Astrocyte (in vitro differentiated cells and primary cell): Measurements from ENCODE around the gene ATP13A2. TPM values are rescaled to one million over a fixed set of nuclear protein-coding genes. Genes with fewer than 3 reads are reported as not detected.

ENCODE experiments used
- DNase-seq: peaks from one replicate; pipeline ENCODE4 v3.0.0-alpha.2; 2010; ENCODE audit warnings: low read depth
- FAIRE-seq: peaks from 2 replicates; lab custom pipeline; 2011; peaks lifted over from hg19 to GRCh38; lab: Jason Lieb, UNC
- H2AFZ ChIP-seq: 2 replicates; pipeline ENCODE4 v1.6.0; 2012; ENCODE audit warnings: low read depth, low read length, inconsistent platforms
- H3K27ac ChIP-seq: 2 replicates; pipeline ENCODE4 v1.5.1; 2011; ENCODE audit warnings: low read depth, low read length, inconsistent platforms
- H3K27me3 ChIP-seq: 2 replicates; pipeline ENCODE4 v1.6.0; 2011; ENCODE audit warnings: low read length, inconsistent platforms; ENCODE audit not compliant: insufficient read depth
- H3K36me3 ChIP-seq: 2 replicates; pipeline ENCODE4 v1.5.1; 2011; ENCODE audit warnings: low read length, inconsistent platforms; ENCODE audit not compliant: insufficient read depth
- H3K4me1 ChIP-seq: 2 replicates; pipeline ENCODE4 v1.5.1; 2011; ENCODE audit warnings: low read length, inconsistent platforms; ENCODE audit not compliant: insufficient read depth
- H3K4me2 ChIP-seq: 2 replicates; pipeline ENCODE4 v1.6.0; 2012; ENCODE audit warnings: low read length, inconsistent platforms
- H3K4me3 ChIP-seq: 2 replicates; pipeline ENCODE4 v1.5.1; 2011; ENCODE audit warnings: low read depth, mild to moderate bottlenecking, low read length, inconsistent platforms; ENCODE audit not compliant: insufficient read depth
- H3K79me2 ChIP-seq: 2 replicates; pipeline ENCODE4 v1.6.0; 2012; ENCODE audit warnings: mild to moderate bottlenecking, low read length, inconsistent platforms; ENCODE audit not compliant: insufficient read depth
- H3K9ac ChIP-seq: 2 replicates; pipeline ENCODE4 v1.6.0; 2012; ENCODE audit warnings: mild to moderate bottlenecking, low read length, inconsistent platforms
- H3K9me3 ChIP-seq: 2 replicates; pipeline ENCODE4 v1.5.1; 2012; ENCODE audit warnings: low read depth, mild to moderate bottlenecking, low read length, inconsistent platforms; ENCODE audit not compliant: insufficient read depth
- H4K20me1 ChIP-seq: 2 replicates; pipeline ENCODE4 v1.6.0; 2012; ENCODE audit warnings: low read length, inconsistent platforms; ENCODE audit not compliant: insufficient read depth
- H3K27ac Mint-ChIP-seq: one replicate; pipeline ENCODE4 v1.8.0; 2021; ENCODE audit warnings: mild to moderate bottlenecking, mixed read lengths; ENCODE audit not compliant: unreplicated experiment
- H3K27me3 Mint-ChIP-seq: one replicate; pipeline ENCODE4 v1.8.0; 2021; ENCODE audit warnings: low read depth, mixed read lengths; ENCODE audit not compliant: unreplicated experiment
- H3K36me3 Mint-ChIP-seq: one replicate; pipeline ENCODE4 v1.8.0; 2021; ENCODE audit warnings: low read depth, mixed read lengths; ENCODE audit not compliant: unreplicated experiment
- H3K4me1 Mint-ChIP-seq: one replicate; pipeline ENCODE4 v1.8.0; 2021; ENCODE audit warnings: low read depth, mixed read lengths; ENCODE audit not compliant: unreplicated experiment
- H3K4me3 Mint-ChIP-seq: one replicate; pipeline ENCODE4 v1.8.0; 2021; ENCODE audit warnings: mild to moderate bottlenecking, moderate library complexity, mixed read lengths; ENCODE audit not compliant: unreplicated experiment
- H3K9me3 Mint-ChIP-seq: one replicate; pipeline ENCODE4 v1.8.0; 2021; ENCODE audit warnings: mild to moderate bottlenecking, mixed read lengths; ENCODE audit not compliant: unreplicated experiment
- EZH2 ChIP-seq: IDR thresholded peaks from 2 replicates; pipeline ENCODE4 v1.6.1; 2012; ENCODE audit warnings: mild to moderate bottlenecking, low read length, inconsistent platforms; ENCODE audit not compliant: insufficient read depth
- total RNA-seq: library from RNA; stranded (reverse); gene quantifications from 2 replicates; pipeline ENCODE4 v1.2.1, GENCODE V29; 2021
- TF ChIP-seq, protein P1 (sequence below): IDR thresholded peaks from 2 replicates; pipeline ENCODE4 v1.5.1; 2011; ENCODE audit warnings: low read depth, mild to moderate bottlenecking, inconsistent platforms, low read length, moderate library complexity; ENCODE audit not compliant: insufficient read depth

Gene ATP13A2
- total RNA-seq, 1 donor from 2014 or later = 67.8 TPM

DNA sequence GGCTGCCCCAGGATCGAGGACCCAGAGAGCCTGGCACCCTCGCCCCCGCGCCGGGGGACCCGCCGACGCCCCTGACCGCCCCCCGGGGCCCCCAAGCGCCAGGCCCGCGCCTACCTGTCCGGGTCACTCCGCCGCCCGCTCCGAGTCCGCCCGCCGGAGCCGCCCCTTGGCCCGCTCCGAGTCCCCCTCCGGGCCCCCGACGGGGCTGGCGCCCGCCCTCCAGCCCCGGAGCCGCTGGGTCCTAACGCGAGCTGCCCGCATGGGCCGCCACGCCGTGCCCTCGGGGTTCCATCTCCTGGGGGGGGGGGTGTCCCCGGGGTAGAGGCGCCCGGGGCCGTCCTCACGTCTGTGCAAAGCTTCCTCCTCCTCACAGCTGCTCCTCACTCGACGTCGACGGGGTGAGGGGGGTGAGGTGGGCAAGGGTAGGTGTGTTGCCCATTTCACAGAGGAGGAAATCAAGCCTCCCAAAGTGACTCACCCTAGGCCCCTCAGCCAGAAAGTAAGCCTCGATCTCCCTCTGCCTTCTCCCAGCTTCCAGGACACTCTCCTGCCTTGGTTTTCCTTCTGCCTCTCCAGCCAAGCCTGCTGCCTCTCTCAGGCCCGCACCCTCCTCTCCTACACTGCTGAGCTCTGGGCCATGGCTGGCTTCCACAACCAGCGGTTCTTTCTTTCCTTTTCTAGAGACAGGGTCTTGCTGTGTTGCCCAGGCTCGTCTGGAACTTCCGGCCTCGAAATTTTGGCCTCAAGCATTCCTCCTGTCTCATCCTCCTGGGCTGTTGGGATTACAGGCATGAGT, 31.1 kb downstream of the ATP13A2 start, which contains the start of gene MFAP2:
TSS of gene MFAP2 (minus strand) at position 148 of the 796 bp plus-strand sequence. CDS start 2,347 bp downstream, outside the sequence.
- DNase-seq (no peak), FAIRE-seq (no peak)
- Histone ChIP-seq H3K27ac (peak within 1 kb of the TSS; percentile 89), H3K36me3 (no peaks in the 10 kb centered on the region), H3K79me2 (peaks cover 47% of the 10 kb centered on the region), H2AFZ (no peak within 1 kb of the TSS), H3K4me3 (peak within 1 kb of the TSS; percentile 80), H3K27me3 (no peaks in the 10 kb centered on the region), H3K4me2 (peak within 1 kb of the TSS; percentile 99), H3K9me3 (no peaks in the 10 kb centered on the region), H4K20me1 (peaks cover 37% of the 10 kb centered on the region), H3K4me1 (peaks cover 49% of the 10 kb centered on the region), H3K9ac (peak within 1 kb of the TSS; percentile 87)
- Mint-ChIP-seq H3K27me3 (no peaks in the 10 kb centered on the region), H3K4me3 (peak within 1 kb of the TSS; percentile 88), H3K9me3 (no peaks in the 10 kb centered on the region), H3K4me1 (peaks cover 23% of the 10 kb centered on the region), H3K36me3 (peaks cover 3% of the 10 kb centered on the region), H3K27ac (peak within 1 kb of the TSS; percentile 94)
- no peak for TF ChIP-seq EZH2
- TF ChIP-seq, protein P1, sequence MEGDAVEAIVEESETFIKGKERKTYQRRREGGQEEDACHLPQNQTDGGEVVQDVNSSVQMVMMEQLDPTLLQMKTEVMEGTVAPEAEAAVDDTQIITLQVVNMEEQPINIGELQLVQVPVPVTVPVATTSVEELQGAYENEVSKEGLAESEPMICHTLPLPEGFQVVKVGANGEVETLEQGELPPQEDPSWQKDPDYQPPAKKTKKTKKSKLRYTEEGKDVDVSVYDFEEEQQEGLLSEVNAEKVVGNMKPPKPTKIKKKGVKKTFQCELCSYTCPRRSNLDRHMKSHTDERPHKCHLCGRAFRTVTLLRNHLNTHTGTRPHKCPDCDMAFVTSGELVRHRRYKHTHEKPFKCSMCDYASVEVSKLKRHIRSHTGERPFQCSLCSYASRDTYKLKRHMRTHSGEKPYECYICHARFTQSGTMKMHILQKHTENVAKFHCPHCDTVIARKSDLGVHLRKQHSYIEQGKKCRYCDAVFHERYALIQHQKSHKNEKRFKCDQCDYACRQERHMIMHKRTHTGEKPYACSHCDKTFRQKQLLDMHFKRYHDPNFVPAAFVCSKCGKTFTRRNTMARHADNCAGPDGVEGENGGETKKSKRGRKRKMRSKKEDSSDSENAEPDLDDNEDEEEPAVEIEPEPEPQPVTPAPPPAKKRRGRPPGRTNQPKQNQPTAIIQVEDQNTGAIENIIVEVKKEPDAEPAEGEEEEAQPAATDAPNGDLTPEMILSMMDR = no peak

DNA sequence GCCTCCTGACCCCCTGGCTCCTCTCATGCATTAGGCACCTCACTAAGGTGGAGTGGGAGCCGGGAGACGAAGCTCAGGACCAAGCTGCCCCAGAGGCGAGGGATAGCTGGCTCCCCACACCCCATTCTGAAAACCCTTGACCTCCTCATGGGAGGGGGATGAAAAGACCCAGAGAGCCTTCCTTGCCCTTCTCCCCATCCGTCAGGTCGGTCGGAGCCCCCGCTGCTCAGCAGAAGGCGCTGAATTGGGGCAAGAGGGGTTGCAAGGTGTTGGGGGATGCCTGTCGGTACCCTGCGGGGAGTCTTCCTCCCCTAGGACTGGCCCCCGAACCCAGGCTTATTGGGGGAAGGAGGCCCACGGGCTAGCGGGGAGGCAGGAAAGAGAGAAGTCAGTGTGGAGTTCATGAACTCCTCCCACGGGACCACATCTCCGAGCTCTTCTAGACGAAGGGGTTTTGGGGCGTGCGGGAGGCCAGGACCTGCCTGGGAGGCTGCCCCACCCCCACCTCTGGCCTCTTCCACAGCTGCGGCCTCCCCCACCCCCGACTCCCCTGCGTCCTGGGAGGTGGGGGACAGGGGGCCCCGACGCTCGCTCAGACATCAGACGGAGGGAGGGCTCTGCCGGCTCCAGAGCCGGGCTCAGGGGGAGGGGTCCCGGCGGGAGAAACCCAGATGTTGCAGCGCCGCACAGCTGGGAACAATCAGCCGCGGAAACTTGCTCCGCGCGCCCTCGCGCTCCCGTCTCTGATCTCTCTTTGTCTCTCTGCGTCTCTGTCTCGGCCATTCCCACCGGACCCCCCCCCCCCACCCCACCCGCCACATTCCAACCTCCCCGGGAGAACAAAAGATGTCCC, 32.0 kb downstream of the ATP13A2 start:
- no peaks in the 10 kb centered on the region for H3K36me3 ChIP-seq
- H3K9me3 ChIP-seq = no peaks in the 10 kb centered on the region
- no peak for TF ChIP-seq EZH2
- TF ChIP-seq, protein P1 = no peak
- no peaks in the 10 kb centered on the region for H3K9me3 Mint-ChIP-seq
- H3K27me3 ChIP-seq = no peaks in the 10 kb centered on the region
- H4K20me1 ChIP-seq = peaks cover 46% of the 10 kb centered on the region
- H3K27me3 Mint-ChIP-seq = no peaks in the 10 kb centered on the region
- H3K4me1 ChIP-seq = peaks cover 44% of the 10 kb centered on the region
- no peak for DNase-seq
- peak overlapping the region; percentile 89 for H3K27ac ChIP-seq
- peak overlapping the region; percentile 85 for H3K4me3 Mint-ChIP-seq
- H3K4me1 Mint-ChIP-seq = peaks cover 21% of the 10 kb centered on the region
- H3K9ac ChIP-seq = peak overlapping the region; percentile 87
- peak overlapping the region; percentile 41 for H3K27ac Mint-ChIP-seq
- no peak overlapping the region for H2AFZ ChIP-seq
- FAIRE-seq = no peak
- peaks cover 3% of the 10 kb centered on the region for H3K36me3 Mint-ChIP-seq
- H3K79me2 ChIP-seq = peaks cover 51% of the 10 kb centered on the region
- H3K4me2 ChIP-seq = peak overlapping the region; percentile 99
- H3K4me3 ChIP-seq = peak overlapping the region; percentile 80
